ENCODE data around the gene RGL1.

The RGL1 gene

GRCh38 chr1:183953031-183953430 is 148.1 kb downstream of the RGL1 start:
- TF ChIP-seq POLR2A (IDR thresholded peaks at IDR 0.05; ENCODE audit: low read depth, low read length) (no peak), TAF1 (IDR thresholded peaks at IDR 0.05; ENCODE audit: borderline replicate concordance, low read depth, low read length) (no peak), POLR2AphosphoS5 (IDR thresholded peaks at IDR 0.05; ENCODE audit: low read depth, low read length) (no peak)
- no peak for DNase-seq (ENCODE audit: insufficient read length)
- no peak for FAIRE-seq

- TF ChIP-seq POLR2AphosphoS5 (IDR thresholded peaks at IDR 0.05; ENCODE audit: low read depth, low read length) = no peak
- no peak for TF ChIP-seq TAF1 (IDR thresholded peaks at IDR 0.05; ENCODE audit: borderline replicate concordance, low read depth, low read length)
- no peak for FAIRE-seq
- no peak for DNase-seq (ENCODE audit: insufficient read length)
Measured at GRCh38 chr1:183954496-183954895, 149.6 kb downstream of the RGL1 start.

GRCh38 chr1:183956559-183957188 is 151.8 kb downstream of the RGL1 start:
- FAIRE-seq (peak; percentile 97), DNase-seq (ENCODE audit: insufficient read length) (peak; percentile 25)
- TF ChIP-seq TAF1 (IDR thresholded peaks at IDR 0.05; ENCODE audit: borderline replicate concordance, low read depth, low read length) (no peak), POLR2A (IDR thresholded peaks at IDR 0.05; ENCODE audit: low read depth, low read length) (no peak), POLR2AphosphoS5 (IDR thresholded peaks at IDR 0.05; ENCODE audit: low read depth, low read length) (no peak)

- no peak for FAIRE-seq
- DNase-seq (ENCODE audit: insufficient read length) = no peak
- TF ChIP-seq TAF1 (IDR thresholded peaks at IDR 0.05; ENCODE audit: borderline replicate concordance, low read depth, low read length) = no peak
- no peak for TF ChIP-seq POLR2AphosphoS5 (IDR thresholded peaks at IDR 0.05; ENCODE audit: low read depth, low read length)
- no peak for TF ChIP-seq POLR2A (IDR thresholded peaks at IDR 0.05; ENCODE audit: low read depth, low read length)
Measured at GRCh38 chr1:183957216-183957830, 152.4 kb downstream of the RGL1 start.

- FAIRE-seq (no peak), DNase-seq (ENCODE audit: insufficient read length) (no peak)
- TF ChIP-seq TAF1 (IDR thresholded peaks at IDR 0.05; ENCODE audit: borderline replicate concordance, low read depth, low read length) (no peak), POLR2AphosphoS5 (IDR thresholded peaks at IDR 0.05; ENCODE audit: low read depth, low read length) (no peak), POLR2A (IDR thresholded peaks at IDR 0.05; ENCODE audit: low read depth, low read length) (no peak)
Measured at GRCh38 chr1:183958958-183959357, 154.0 kb downstream of the RGL1 start.

- no peak for FAIRE-seq
- TF ChIP-seq POLR2AphosphoS5 (IDR thresholded peaks at IDR 0.05; ENCODE audit: low read depth, low read length) = no peak
- no peak for TF ChIP-seq POLR2A (IDR thresholded peaks at IDR 0.05; ENCODE audit: low read depth, low read length)
- no peak for TF ChIP-seq TAF1 (IDR thresholded peaks at IDR 0.05; ENCODE audit: borderline replicate concordance, low read depth, low read length)
- DNase-seq (ENCODE audit: insufficient read length) = no peak
Measured at GRCh38 chr1:183961132-183961531, 156.2 kb downstream of the RGL1 start.

GRCh38 chr1:183962903-183963302 is 158.0 kb downstream of the RGL1 start:
- TF ChIP-seq POLR2AphosphoS5 (IDR thresholded peaks at IDR 0.05; ENCODE audit: low read depth, low read length) (no peak), TAF1 (IDR thresholded peaks at IDR 0.05; ENCODE audit: borderline replicate concordance, low read depth, low read length) (no peak), POLR2A (IDR thresholded peaks at IDR 0.05; ENCODE audit: low read depth, low read length) (no peak)
- DNase-seq (ENCODE audit: insufficient read length) (no peak), FAIRE-seq (no peak)

- FAIRE-seq (no peak), DNase-seq (ENCODE audit: insufficient read length) (no peak)
- no peak for TF ChIP-seq TAF1 (IDR thresholded peaks at IDR 0.05; ENCODE audit: borderline replicate concordance, low read depth, low read length)
- TF ChIP-seq POLR2A (IDR thresholded peaks at IDR 0.05; ENCODE audit: low read depth, low read length) = no peak
- TF ChIP-seq POLR2AphosphoS5 (IDR thresholded peaks at IDR 0.05; ENCODE audit: low read depth, low read length) = no peak
Measured at GRCh38 chr1:183965726-183966125, 160.8 kb downstream of the RGL1 start.

GRCh38 chr1:183966487-183966886 is 161.6 kb downstream of the RGL1 start:
- DNase-seq (ENCODE audit: insufficient read length) (no peak), FAIRE-seq (no peak)
- TF ChIP-seq TAF1 (IDR thresholded peaks at IDR 0.05; ENCODE audit: borderline replicate concordance, low read depth, low read length) (no peak), POLR2A (IDR thresholded peaks at IDR 0.05; ENCODE audit: low read depth, low read length) (no peak), POLR2AphosphoS5 (IDR thresholded peaks at IDR 0.05; ENCODE audit: low read depth, low read length) (no peak)

- FAIRE-seq (no peak), DNase-seq (ENCODE audit: insufficient read length) (no peak)
- TF ChIP-seq POLR2A (IDR thresholded peaks at IDR 0.05; ENCODE audit: low read depth, low read length) = no peak
- no peak for TF ChIP-seq POLR2AphosphoS5 (IDR thresholded peaks at IDR 0.05; ENCODE audit: low read depth, low read length)
- no peak for TF ChIP-seq TAF1 (IDR thresholded peaks at IDR 0.05; ENCODE audit: borderline replicate concordance, low read depth, low read length)
Measured at GRCh38 chr1:183967914-183968313, 163.0 kb downstream of the RGL1 start.

- FAIRE-seq (no peak), DNase-seq (ENCODE audit: insufficient read length) (no peak)
- TF ChIP-seq POLR2AphosphoS5 (IDR thresholded peaks at IDR 0.05; ENCODE audit: low read depth, low read length) = no peak
Measured at GRCh38 chr1:183968386-183968785, 163.5 kb downstream of the RGL1 start.

- TF ChIP-seq TAF1 (IDR thresholded peaks at IDR 0.05; ENCODE audit: borderline replicate concordance, low read depth, low read length) (no peak), POLR2AphosphoS5 (IDR thresholded peaks at IDR 0.05; ENCODE audit: low read depth, low read length) (no peak), POLR2A (IDR thresholded peaks at IDR 0.05; ENCODE audit: low read depth, low read length) (no peak)
- DNase-seq (ENCODE audit: insufficient read length) = no peak
- no peak for FAIRE-seq
Measured at GRCh38 chr1:183970516-183971300, 165.8 kb downstream of the RGL1 start.
